HG03060 (cell line): Measurements from ENCODE around the gene WDR43.
"Not testable (repeated sequence)": the region's sequence is repeated elsewhere in the genome, so short reads cannot be mapped to it uniquely, and the experiment has no call there.

Experiments
- ATAC-seq: cut with Tn5 transposase; IDR thresholded peaks from one replicate; pipeline ENCODE4 v1.9.1; 2021; ENCODE audit warnings: low read depth, moderate number of reproducible peaks; ENCODE audit not compliant: unreplicated experiment

WDR43 gene

DNA sequence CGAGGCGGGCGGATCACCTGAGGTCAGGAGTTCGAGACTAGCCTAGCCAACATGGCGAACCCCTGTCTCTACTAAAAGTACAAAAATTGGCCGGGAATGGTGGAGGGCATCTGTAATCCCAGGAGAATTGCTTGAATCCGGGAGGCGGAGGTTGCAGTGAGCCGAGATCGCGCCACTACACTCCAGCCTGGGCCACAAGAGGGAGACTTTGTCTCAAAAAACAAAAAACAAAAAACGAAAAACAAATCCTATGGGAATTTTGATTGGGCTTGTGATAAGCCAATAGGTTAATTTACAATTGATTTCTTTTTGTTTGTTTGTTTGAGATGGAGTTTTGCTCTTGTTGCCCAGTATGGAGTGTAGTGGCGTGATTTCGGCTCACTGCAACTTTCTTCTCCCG lies 62.4 kb downstream of the WDR43 start:
- no peak for ATAC-seq

GRCh38 chr2:28958689-28959088 lies 64.2 kb downstream of the WDR43 start:
- ATAC-seq, result no peak

DNA sequence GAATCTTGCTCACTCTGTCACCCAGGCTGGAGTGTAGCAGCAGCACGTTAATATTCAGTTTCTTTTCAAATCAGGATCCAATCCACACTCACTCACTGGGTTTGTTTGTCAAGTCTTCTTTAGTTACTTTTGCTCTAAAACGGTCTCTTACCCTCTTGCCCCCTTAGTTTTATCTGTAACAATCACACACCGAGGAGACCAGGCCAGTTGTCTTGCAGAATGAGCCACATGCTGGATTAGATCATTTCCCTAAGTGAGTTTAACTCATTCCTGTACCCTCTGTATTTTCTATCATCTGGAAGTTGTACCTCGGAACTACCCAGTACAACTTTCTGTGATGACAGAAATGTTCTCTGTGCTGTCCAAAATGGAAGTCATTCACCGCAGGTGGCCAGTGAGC lies 65.9 kb downstream of the WDR43 start:
- no peak for ATAC-seq

- no peak for ATAC-seq
Observed at GRCh38 chr2:28962505-28962904, 68.0 kb downstream of the WDR43 start.

DNA sequence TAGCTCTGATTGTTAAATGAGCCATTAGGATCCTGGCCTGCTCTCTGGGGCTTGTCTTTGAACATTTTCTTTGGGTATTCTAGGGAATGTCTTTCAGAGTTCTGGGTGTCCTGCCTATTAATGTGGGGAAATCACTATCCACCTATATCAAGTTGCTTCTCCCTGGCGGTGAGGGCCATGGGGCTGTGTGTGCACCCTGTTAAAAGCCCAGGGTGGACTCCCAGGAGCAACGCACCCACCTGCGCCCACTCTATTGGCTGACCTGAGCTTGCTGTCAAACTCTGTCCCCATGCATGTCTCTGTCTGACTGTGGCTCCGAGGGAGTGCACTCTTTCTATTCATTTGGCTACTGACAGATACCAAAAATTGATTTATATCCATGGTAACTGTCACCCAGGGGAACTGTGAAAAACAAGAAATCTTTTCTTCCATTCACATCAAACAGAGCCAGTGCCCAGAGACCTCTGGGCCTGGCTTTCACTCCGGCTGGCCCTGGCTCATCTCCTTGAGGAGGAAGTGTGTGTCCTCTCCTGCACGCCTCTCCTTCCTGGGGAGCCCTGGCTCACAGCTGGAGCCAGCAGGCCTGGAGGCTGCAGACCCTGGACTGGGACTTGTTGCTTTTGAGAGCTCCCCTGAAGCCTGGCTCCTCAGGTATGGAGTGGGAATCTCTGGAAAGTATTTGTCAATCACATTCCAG lies 76.1 kb downstream of the WDR43 start:
- ATAC-seq, result no peak

DNA sequence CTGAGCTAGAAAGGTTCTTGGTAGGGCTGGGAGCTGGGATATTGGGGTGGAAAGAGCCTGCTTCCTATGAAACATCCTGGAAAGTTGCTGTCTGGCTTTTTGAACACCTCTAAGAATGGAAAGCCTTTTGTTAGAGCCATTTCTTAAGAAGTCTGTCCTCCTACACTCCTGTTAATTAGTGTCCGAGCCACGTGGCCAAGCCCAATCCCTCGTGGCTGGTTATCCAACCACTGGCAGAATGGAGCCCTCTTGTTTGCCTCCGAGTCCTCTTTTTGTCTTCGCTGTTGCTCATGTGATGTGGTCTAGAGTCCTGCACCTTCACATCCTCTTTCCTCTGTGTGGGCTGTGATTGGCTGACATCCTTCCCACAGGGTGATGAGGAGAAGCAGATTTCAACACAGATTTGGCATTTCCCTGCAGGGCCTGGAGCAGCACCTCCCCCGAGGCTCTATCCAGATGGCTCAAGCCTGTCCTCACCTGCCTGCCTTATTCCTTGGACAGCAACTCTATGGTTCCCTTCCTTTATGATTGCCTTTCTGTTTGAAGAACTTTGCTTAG lies 78.4 kb downstream of the WDR43 start:
- no peak for ATAC-seq

GRCh38 chr2:28974252-28974651 lies 79.8 kb downstream of the WDR43 start:
- ATAC-seq, result no peak

GRCh38 chr2:28975671-28976070 lies 81.2 kb downstream of the WDR43 start:
- ATAC-seq, result no peak

DNA sequence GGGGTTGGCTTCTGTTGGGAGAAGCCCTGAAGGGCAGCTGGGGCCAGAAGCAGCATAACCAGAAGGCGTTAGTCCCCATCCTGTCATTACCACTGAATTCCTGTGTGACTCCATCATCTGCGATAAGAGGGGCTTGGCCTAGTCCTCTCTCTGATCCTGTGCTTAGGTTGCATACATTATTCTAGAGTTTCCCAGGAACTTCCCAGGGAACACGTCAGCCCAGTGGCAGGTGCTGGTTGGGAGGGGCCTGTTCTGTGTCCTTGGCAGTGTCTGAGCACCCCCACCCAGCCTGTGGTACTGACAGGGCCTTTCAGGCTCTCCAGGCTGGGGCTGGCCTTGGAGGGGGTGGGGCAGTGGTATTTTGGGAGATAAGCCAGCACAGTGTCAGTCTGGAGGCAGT lies 82.1 kb downstream of the WDR43 start:
- ATAC-seq, result no peak

GRCh38 chr2:28977176-28977875 lies 82.9 kb downstream of the WDR43 start:
- no peak for ATAC-seq

DNA sequence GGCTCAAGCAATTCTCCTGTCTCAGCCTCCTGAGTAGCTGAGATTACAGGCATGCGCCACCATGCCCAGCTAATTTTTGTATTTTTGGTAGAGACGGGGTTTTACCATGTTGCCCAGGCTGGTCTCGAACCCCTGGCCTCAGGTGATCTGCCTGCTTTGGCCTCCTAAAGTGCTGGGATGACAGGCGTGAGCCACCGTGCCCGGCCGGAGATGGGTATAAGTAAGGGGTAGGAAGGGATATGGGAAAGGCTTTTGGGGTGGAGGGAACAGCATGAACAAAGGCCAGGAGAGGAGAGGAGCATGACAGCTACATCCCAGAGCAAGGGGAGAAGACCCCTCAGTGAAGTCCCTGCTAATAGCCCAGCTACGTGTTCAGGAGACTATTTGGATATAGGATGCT lies 83.5 kb downstream of the WDR43 start:
- ATAC-seq, result not testable (repeated sequence)

- no peak for ATAC-seq
Observed at GRCh38 chr2:28978606-28979005, 84.1 kb downstream of the WDR43 start.

GRCh38 chr2:28979041-28979440 lies 84.6 kb downstream of the WDR43 start:
- ATAC-seq, result no peak

- no peak for ATAC-seq
Observed at GRCh38 chr2:28979576-28980366, 85.3 kb downstream of the WDR43 start.

DNA sequence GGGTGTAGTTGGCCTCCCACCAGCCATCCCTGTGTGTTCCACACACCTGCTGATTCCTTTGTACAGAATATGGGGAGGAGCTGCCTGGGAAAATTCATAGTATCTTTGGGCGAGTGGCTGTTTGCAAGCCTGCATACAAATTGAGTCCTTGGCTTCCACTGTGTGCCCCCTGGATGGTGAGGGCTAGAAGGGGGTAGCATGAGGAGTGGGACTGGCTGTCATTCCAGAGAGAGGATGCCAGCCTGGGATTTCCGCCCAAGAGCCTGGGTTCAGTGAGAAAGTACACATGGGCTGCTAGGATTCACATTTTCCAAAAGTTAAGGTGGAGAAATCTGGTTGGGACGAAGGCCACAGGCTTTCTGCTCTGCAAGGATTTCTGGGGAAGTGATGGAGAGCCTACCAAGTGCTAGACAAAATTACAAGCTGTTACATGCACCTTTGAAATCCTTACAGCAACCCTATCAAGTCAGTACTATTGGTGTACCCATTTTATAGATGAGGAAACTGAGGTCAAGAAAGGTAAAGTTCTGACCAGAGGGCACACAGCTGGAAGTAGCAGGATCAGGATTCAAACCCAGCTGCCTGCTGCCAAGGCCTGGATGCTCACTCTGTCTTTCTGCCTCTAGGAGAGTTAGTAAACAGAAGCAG lies 86.0 kb downstream of the WDR43 start:
- no peak for ATAC-seq

DNA sequence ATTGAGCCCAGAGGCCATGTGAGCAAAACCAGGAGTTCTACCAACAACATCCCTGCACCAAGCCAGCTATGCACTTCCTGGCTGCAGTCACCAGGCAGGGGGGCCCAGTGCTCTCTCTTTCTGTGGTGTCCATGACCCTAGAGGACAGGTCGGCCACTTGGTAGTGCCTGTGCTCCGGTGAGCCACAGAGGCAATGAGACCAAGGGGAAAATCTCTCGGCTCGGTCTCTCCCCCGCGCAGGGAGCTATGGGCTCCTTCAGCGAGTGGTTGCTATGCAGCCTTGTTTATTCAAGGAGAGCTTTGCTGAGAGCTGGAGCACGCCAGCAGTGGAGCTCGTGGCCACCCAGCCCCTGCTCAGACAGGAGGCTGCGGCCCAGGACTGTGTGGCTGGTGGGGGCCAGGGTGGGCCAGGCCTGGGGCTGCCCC lies 86.6 kb downstream of the WDR43 start, which contains the start of gene TOGARAM2:
TOGARAM2 (plus strand) TSS at position 283 of the 426 bp plus-strand sequence. CDS start 13,537 bp downstream, outside the sequence.
- ATAC-seq, result no peak

GRCh38 chr2:28981620-28982376 lies 87.3 kb downstream of the WDR43 start:
- ATAC-seq, result no peak

- no peak for ATAC-seq
Observed at GRCh38 chr2:28982381-28982950, 88.0 kb downstream of the WDR43 start.

DNA sequence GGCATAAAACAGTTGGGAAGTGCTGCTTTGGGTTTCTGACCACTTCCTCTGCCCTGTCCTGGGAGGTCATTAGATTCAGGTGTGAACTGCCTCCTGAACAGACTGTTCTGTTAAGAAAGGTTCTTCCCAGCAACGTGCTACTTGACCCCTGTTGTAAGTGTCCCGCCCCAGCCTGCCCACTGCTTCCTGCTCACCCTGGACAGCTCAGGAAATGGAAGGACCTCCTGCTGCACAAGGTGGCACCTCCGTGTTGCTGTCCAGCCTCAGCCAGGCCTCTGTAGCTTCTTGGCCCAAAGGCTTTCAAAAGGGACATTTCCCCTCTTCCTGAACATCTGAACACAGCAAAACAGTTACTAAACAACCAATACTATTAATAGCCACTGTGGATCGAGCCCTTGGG lies 92.0 kb downstream of the WDR43 start:
- no peak for ATAC-seq
